Right renal pelvis (tissue), 4 donors: ENCODE measurements around the gene UFC1. TPM values are rescaled to one million over a fixed set of nuclear protein-coding genes. Genes with fewer than 3 reads are reported as not detected.

Source experiments
- DNase-seq, 4 donors: peaks; one replicate each; pipeline ENCODE4 v3.0.0-alpha.2; 2013; ENCODE audit warnings: low read depth in 4 of 4, low spot score in 3 of 4, missing footprints in 1 of 4
- polyA plus RNA-seq, 4 donors: library from polyadenylated mRNA; unstranded; fragments of 120-200 nt; gene quantifications; one replicate each; pipeline ENCODE4 v1.2.1, GENCODE V29; 2013; ENCODE audit not compliant: insufficient read length in 4 of 4

UFC1 gene
- polyA plus RNA-seq, 4 donors = 147 to 165 (median 159) TPM

DNA sequence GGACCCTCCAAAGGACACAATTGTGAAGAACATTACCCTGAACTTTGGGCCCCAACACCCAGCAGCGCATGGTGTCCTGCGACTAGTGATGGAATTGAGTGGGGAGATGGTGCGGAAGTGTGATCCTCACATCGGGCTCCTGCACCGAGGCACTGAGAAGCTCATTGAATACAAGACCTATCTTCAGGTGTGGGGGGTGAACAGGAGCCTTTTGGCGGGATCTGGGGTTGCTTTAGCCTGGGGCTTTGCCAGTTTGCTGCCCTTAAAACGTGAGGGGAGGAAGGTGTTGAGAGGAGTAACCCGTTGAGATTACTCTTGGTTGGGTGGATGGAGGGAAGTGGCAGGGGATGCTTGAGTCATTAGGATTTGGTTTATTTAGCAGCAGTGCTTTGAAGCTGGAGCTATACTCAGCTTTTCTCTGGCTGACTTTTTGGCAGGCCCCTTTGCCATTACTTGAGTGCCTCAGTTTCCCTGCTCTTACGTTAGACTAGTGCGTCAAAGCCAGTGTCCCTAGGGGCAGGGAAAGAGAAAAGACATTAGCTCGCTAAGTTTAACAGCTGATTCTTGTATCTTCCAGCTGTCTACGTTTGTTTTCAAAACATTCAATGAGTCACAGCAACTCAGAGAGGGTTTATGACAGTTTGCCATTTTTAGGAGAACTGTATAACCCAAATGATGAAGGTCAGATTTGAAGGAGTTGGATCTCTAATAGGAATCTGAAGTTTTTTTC, 52.8 kb downstream of the UFC1 start:
- DNase-seq = no peak

DNA sequence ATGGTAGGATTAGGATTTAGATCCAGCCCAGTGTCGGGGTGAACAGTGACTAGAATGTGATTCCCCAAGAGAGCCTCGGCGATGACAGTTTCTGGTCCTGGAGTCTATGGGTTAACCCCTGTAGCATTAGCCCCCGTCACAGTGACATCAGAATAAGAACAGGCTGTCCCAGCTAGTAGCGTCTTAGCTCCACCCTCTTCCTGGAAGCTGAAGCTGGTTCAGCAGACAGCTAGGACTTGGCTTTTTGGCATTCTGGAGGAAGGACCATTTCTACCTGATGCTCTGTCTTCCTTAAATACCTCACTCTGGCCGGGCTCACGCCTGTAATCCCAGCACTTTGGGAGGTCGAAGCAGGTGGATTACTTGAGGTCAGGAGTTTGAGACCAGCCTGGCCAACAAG, 53.4 kb downstream of the UFC1 start:
- DNase-seq = no peak

Other genes starting within 250 kb of the UFC1 start
- under 1 TPM in 1 of 4 donors, not detected in 3; 0.06 TPM for gene ITLN2, start 199.2 kb upstream of the UFC1 start, polyA plus RNA-seq
- gene F11R, start 132.8 kb upstream of the UFC1 start, polyA plus RNA-seq = 100 to 1,000 TPM in 1 of 4 donors, 10 to 100 TPM in 3; 81.3 to 103 (median 95.5) TPM
- 10 to 100 TPM; 44.6 to 80.5 (median 47.9) TPM for gene TSTD1, start 115.0 kb upstream of the UFC1 start, polyA plus RNA-seq
- 10 to 100 TPM; 55.0 to 59.3 (median 56.6) TPM for gene USF1, start 108.0 kb upstream of the UFC1 start, polyA plus RNA-seq
- 1 to 10 TPM; 1.8 to 2.3 (median 2.0) TPM for gene ARHGAP30, start 84.1 kb upstream of the UFC1 start, polyA plus RNA-seq
- gene NECTIN4, start 64.4 kb upstream of the UFC1 start, polyA plus RNA-seq = 1 to 10 TPM; 1.9 to 4.9 (median 3.4) TPM
- 10 to 100 TPM; 15.9 to 19.9 (median 18.3) TPM for gene KLHDC9, start 55.6 kb upstream of the UFC1 start, polyA plus RNA-seq
- gene PFDN2, start 35.9 kb upstream of the UFC1 start, polyA plus RNA-seq = 10 to 100 TPM; 64.7 to 90.0 (median 71.0) TPM
- gene NIT1, start 35.9 kb upstream of the UFC1 start, polyA plus RNA-seq = 10 to 100 TPM; 47.8 to 55.3 (median 52.1) TPM
- 10 to 100 TPM; 47.2 to 59.6 (median 50.8) TPM for gene DEDD, start 21.3 kb upstream of the UFC1 start, polyA plus RNA-seq
- gene USP21, start 5.5 kb downstream of the UFC1 start, polyA plus RNA-seq = 10 to 100 TPM; 45.7 to 51.3 (median 51.0) TPM
- gene PPOX, start 12.4 kb downstream of the UFC1 start, polyA plus RNA-seq = 10 to 100 TPM; 36.3 to 44.0 (median 37.4) TPM
- gene B4GALT3, start 23.5 kb downstream of the UFC1 start, polyA plus RNA-seq = 10 to 100 TPM; 43.6 to 46.2 (median 44.9) TPM
- gene ADAMTS4, start 45.1 kb downstream of the UFC1 start, polyA plus RNA-seq = 1 to 10 TPM in 2 of 4 donors, under 1 TPM in 2; 0.66 to 1.4 (median 1.0) TPM
- 100 to 1,000 TPM; 174 to 198 (median 193) TPM for gene NDUFS2, start 48.4 kb downstream of the UFC1 start, polyA plus RNA-seq
- 10 to 100 TPM; 12.0 to 16.1 (median 15.4) TPM for gene FCER1G, start 61.3 kb downstream of the UFC1 start, polyA plus RNA-seq
- 1 to 10 TPM in 1 of 4 donors, under 1 TPM in 2, not detected in 1; 0.13 to 6.0 (median 0.47) TPM for gene APOA2, start 69.7 kb downstream of the UFC1 start, polyA plus RNA-seq
- 10 to 100 TPM; 14.5 to 15.5 (median 14.9) TPM for gene TOMM40L, start 72.1 kb downstream of the UFC1 start, polyA plus RNA-seq
- 1 to 10 TPM; 2.0 to 4.3 (median 3.8) TPM for gene NR1I3, start 84.2 kb downstream of the UFC1 start, polyA plus RNA-seq
- 1 to 10 TPM in 2 of 4 donors, under 1 TPM in 2; 0.91 to 1.6 (median 0.98) TPM for gene PCP4L1, start 104.8 kb downstream of the UFC1 start, polyA plus RNA-seq
- 10 to 100 TPM in 1 of 4 donors, 1 to 10 TPM in 3; 4.2 to 12.5 (median 4.6) TPM for gene MPZ, start 156.0 kb downstream of the UFC1 start, polyA plus RNA-seq
- gene SDHC, start 160.4 kb downstream of the UFC1 start, polyA plus RNA-seq = 100 to 1,000 TPM; 265 to 291 (median 279) TPM
- 10 to 100 TPM; 11.8 to 16.8 (median 13.9) TPM for gene CFAP126, start 213.9 kb downstream of the UFC1 start, polyA plus RNA-seq